ENCODE results near the gene GRAMD2B. TPM values are rescaled to one million over a fixed set of nuclear protein-coding genes. Genes with fewer than 3 reads are reported as not detected.

The GRAMD2B gene
- total RNA-seq, 1 experiment from 2014 or later: 6.7 TPM

DNA sequence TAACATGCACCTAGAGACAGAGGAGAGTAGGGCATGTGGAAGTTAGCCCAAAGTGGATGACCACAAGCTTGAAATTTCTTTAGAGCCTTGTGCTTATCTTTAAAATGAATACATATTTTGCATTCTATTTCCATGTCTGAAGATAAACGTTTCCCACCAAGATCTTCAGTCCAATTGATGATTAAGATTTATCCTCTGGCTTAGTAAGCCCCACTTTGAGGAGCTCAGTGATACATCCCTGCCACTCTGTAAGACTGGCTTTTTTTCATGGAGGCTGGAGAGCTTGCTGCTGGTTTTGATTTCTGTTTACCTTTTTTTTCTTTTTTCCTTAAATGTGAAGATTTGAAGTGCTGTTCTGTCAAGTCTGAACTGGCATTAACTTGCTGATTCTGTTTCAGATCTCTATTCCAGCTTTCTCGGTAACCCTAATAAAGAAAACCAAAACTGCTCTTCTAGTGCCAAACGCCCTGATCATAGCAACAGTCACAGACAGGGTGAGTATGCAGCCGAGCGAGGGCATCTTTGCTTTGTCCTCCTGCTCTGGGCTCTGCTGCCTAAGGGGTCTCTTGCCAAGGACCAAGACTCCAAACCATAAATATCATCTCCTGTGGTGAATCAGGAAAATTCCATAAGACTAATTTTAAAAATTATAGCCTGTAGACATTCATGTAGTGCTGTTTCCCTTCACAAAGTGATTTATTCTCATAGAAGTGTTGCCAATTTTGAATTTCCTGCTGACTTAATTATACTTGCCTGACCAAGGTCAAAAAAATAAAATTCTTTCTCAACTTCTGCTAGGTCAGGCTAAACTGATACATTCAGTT, 54.3 kb downstream of the GRAMD2B start:
- WGBS (ENCODE audit: extremely low coverage, insufficient read length, low lambda C conversion rate): no CpG with 5 or more reads among the region's 5 CpGs

More for the DNA sequence above, 54.3 kb downstream of the GRAMD2B start:
- no peak overlapping the region for H3T11ph ChIP-seq (ENCODE audit: low read length)
- no peaks in the 10 kb centered on the region for H3K23me2 ChIP-seq (ENCODE audit: insufficient read length, low read depth, low read length, poor library complexity, severe bottlenecking)
- H3K14ac ChIP-seq (ENCODE audit: insufficient read depth, low read length): no peak overlapping the region
- H3K27me3 ChIP-seq (ENCODE audit: insufficient read depth, low read length): no peaks in the 10 kb centered on the region
- no peak overlapping the region for H2BK12ac ChIP-seq (ENCODE audit: insufficient read length, low read depth, low read length)
- no peak overlapping the region for H2BK5ac ChIP-seq (ENCODE audit: insufficient read length, low read length)
- no peak for DNase-seq
- H4K20me1 ChIP-seq (ENCODE audit: control insufficient read depth, insufficient read depth, insufficient read length): no peaks in the 10 kb centered on the region
- no peaks in the 10 kb centered on the region for H3K4me1 ChIP-seq (ENCODE audit: insufficient read depth, low read length)
- no peak overlapping the region for H2AK5ac ChIP-seq (ENCODE audit: insufficient read length, low read length)
- H3K4ac ChIP-seq (ENCODE audit: low read depth, low read length): no peak overlapping the region
- H3K4me1 Mint-ChIP-seq: peaks cover 0 to under 1% of the 10 kb centered on the region in 2 experiments; a peak in 2 of 4 replicates
- no peak overlapping the region for H3K27ac ChIP-seq (ENCODE audit: insufficient read length, low read depth, low read length)
- H3K27ac Mint-ChIP-seq: no peak overlapping the region; a peak in 1 of 7 replicates
- no peak overlapping the region for H3K4me2 ChIP-seq (ENCODE audit: insufficient read depth, insufficient read length, low read length)
- H2BK20ac ChIP-seq (ENCODE audit: low read depth, low read length, poor library complexity, severe bottlenecking): no peak overlapping the region
- H2BK120ac ChIP-seq (ENCODE audit: low read depth, low read length, poor library complexity, severe bottlenecking): no peak overlapping the region
- no peak overlapping the region for H4K91ac ChIP-seq (ENCODE audit: insufficient read length, low read depth, low read length)
- no peak overlapping the region for H4K5ac ChIP-seq (ENCODE audit: insufficient read length, low read depth, low read length)
- H3K79me1 ChIP-seq (ENCODE audit: insufficient read depth, low read depth, low read length, poor library complexity, severe bottlenecking): no peaks in the 10 kb centered on the region
- H3K27me3 Mint-ChIP-seq (ENCODE audit: low read depth): no peaks in the 10 kb centered on the region
- H4K8ac ChIP-seq (replicated peaks; ENCODE audit: insufficient read length, low read depth, low read length): no peak overlapping the region
- H3K9me3 Mint-ChIP-seq: no peaks in the 10 kb centered on the region
- H3K36me3 Mint-ChIP-seq (ENCODE audit: insufficient read depth in 1 of 3, low read depth in 3 of 3): peaks cover 2 to 21% (median 18%) of the 10 kb centered on the region in 3 experiments; a peak in 5 of 7 replicates
- H2BK15ac ChIP-seq (ENCODE audit: low read depth, low read length): no peak overlapping the region
- no peaks in the 10 kb centered on the region for H3K9me3 ChIP-seq (ENCODE audit: control insufficient read depth, low read depth, low read length)
- no peak overlapping the region for H3K23ac ChIP-seq (ENCODE audit: insufficient read length, low read depth, low read length)
- H2AFZ ChIP-seq (ENCODE audit: low read length): no peak overlapping the region
- TF ChIP-seq, protein P1, sequence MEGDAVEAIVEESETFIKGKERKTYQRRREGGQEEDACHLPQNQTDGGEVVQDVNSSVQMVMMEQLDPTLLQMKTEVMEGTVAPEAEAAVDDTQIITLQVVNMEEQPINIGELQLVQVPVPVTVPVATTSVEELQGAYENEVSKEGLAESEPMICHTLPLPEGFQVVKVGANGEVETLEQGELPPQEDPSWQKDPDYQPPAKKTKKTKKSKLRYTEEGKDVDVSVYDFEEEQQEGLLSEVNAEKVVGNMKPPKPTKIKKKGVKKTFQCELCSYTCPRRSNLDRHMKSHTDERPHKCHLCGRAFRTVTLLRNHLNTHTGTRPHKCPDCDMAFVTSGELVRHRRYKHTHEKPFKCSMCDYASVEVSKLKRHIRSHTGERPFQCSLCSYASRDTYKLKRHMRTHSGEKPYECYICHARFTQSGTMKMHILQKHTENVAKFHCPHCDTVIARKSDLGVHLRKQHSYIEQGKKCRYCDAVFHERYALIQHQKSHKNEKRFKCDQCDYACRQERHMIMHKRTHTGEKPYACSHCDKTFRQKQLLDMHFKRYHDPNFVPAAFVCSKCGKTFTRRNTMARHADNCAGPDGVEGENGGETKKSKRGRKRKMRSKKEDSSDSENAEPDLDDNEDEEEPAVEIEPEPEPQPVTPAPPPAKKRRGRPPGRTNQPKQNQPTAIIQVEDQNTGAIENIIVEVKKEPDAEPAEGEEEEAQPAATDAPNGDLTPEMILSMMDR (conservative IDR thresholded peaks at IDR 0.05): no peak
- H3K9ac ChIP-seq (ENCODE audit: extremely low read depth, insufficient read length, low read length): no peak overlapping the region
- no peak overlapping the region for H3K18ac ChIP-seq (ENCODE audit: insufficient read length, low read depth, low read length)
- no peak overlapping the region for H3K56ac ChIP-seq (ENCODE audit: insufficient read length, low read depth, low read length)
- H3K79me2 ChIP-seq (ENCODE audit: insufficient read depth, low read length): no peaks in the 10 kb centered on the region
- H3K4me3 Mint-ChIP-seq: no peak overlapping the region
